ENCODE results near the gene EGFR. TPM values are rescaled to one million over a fixed set of nuclear protein-coding genes. Genes with fewer than 3 reads are reported as not detected.

EGFR gene
- total RNA-seq, 1 donor from 2014 or later, result 12.8 TPM

DNA sequence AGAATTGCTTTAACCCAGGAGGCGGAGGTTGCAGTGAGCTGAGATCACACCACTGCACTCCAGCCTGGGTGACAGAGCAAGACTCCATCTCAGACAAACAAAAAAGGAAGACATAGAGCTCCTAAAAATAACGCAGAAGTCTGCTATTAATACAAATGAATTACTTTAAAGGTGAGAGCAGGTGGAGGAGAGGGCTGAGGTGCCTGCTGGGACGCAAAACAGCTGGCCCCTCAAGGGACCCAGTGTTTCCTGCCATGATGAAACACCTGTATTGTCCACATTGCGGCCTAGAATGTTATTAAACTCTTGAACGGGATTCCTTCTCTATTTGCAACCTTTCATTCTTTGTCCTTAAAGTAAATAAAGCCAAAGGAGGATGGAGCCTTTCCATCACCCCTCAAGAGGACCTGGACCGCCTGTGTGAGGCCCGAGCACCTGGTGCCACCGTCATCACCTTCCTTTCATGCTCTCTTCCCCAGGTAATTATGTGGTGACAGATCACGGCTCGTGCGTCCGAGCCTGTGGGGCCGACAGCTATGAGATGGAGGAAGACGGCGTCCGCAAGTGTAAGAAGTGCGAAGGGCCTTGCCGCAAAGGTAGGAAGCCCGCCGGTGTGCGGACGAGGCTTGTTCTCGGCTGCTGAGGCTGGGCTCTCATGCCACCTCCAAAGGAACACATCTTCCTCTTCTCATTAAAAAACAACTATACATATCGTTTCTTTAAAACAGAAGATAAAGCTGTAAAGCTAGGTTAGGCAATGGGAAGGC lies 136.7 kb downstream of the EGFR start:
- Mint-ChIP-seq H3K9me3 (ENCODE audit: unreplicated experiment) (peaks cover 6% of the 10 kb centered on the region), H3K4me1 (ENCODE audit: low read depth, unreplicated experiment) (no peaks in the 10 kb centered on the region), H3K4me3 (ENCODE audit: unreplicated experiment) (no peak overlapping the region), H3K27me3 (ENCODE audit: unreplicated experiment) (peaks cover 4% of the 10 kb centered on the region), H3K36me3 (ENCODE audit: unreplicated experiment) (no peaks in the 10 kb centered on the region), H3K27ac (ENCODE audit: unreplicated experiment) (no peak overlapping the region)
- no peak for TF ChIP-seq CTCF (IDR thresholded peaks at IDR 0.05; ENCODE audit: partially characterized antibody, unreplicated experiment)
- no peak for DNase-seq

DNA sequence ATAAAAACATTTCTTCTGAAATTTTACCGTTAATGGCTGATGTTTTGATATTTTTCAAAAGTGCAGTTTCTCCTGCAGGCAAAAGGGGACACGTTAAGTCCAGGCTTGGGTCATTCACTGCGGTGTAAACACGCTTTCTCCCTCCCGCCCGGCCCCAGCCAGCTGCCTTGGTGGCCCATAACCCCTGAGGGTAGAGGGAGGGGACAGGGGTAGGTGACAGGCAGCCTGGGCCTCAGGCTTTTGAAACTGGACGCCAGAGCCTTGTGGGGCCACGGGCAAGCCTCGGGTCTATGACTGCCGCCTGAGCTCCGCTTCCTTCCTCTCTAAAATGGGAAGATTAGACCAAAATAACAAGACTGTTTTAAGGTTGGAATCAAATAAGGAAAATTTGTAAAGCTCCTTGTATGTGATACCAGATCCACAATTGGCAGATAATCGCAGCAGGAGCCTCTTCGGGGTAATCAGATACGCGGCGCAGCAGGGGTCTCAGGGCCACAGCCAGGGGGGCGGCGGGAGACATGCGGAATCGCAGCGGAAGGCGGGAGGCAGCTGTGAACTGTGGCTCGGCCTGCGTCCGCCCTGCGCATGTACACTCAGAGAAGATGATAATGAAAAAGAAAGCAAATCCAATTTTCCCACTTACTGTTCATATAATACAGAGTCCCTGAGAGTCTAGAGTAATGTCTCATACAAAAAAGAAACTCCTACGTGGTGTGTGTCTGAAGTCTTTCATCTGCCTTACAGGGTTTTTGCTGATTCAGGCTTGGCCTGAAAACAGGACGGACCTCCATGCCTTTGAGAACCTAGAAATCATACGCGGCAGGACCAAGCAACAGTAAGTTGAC lies 138.3 kb downstream of the EGFR start:
- Mint-ChIP-seq H3K27me3 (ENCODE audit: unreplicated experiment) (peaks cover 4% of the 10 kb centered on the region), H3K9me3 (ENCODE audit: unreplicated experiment) (peaks cover 3% of the 10 kb centered on the region), H3K4me3 (ENCODE audit: unreplicated experiment) (no peak overlapping the region), H3K36me3 (ENCODE audit: unreplicated experiment) (no peaks in the 10 kb centered on the region), H3K27ac (ENCODE audit: unreplicated experiment) (no peak overlapping the region), H3K4me1 (ENCODE audit: low read depth, unreplicated experiment) (no peaks in the 10 kb centered on the region)
- TF ChIP-seq CTCF (IDR thresholded peaks at IDR 0.05; ENCODE audit: partially characterized antibody, unreplicated experiment), result no peak
- DNase-seq, result no peak

GRCh38 chr7:55157764-55158105 lies 138.9 kb downstream of the EGFR start:
- Mint-ChIP-seq H3K9me3 (ENCODE audit: unreplicated experiment) (no peaks in the 10 kb centered on the region), H3K36me3 (ENCODE audit: unreplicated experiment) (no peaks in the 10 kb centered on the region), H3K4me1 (ENCODE audit: low read depth, unreplicated experiment) (no peaks in the 10 kb centered on the region), H3K27ac (ENCODE audit: unreplicated experiment) (no peak overlapping the region), H3K27me3 (ENCODE audit: unreplicated experiment) (peaks cover 4% of the 10 kb centered on the region), H3K4me3 (ENCODE audit: unreplicated experiment) (no peak overlapping the region)
- TF ChIP-seq CTCF (IDR thresholded peaks at IDR 0.05; ENCODE audit: partially characterized antibody, unreplicated experiment), result no peak
- no peak for DNase-seq

GRCh38 chr7:55158541-55159382 lies 139.9 kb downstream of the EGFR start:
- peaks cover 2% of the 10 kb centered on the region for H3K27me3 Mint-ChIP-seq (ENCODE audit: unreplicated experiment)
- no peaks in the 10 kb centered on the region for H3K9me3 Mint-ChIP-seq (ENCODE audit: unreplicated experiment)
- H3K4me3 Mint-ChIP-seq (ENCODE audit: unreplicated experiment), result no peak overlapping the region
- no peaks in the 10 kb centered on the region for H3K36me3 Mint-ChIP-seq (ENCODE audit: unreplicated experiment)
- DNase-seq, result no peak
- no peaks in the 10 kb centered on the region for H3K4me1 Mint-ChIP-seq (ENCODE audit: low read depth, unreplicated experiment)
- no peak for TF ChIP-seq CTCF (IDR thresholded peaks at IDR 0.05; ENCODE audit: partially characterized antibody, unreplicated experiment)
- H3K27ac Mint-ChIP-seq (ENCODE audit: unreplicated experiment), result no peak overlapping the region
